Stimulated activated naive B cell treated with anti-CD40 and anti-IgM and Interleukin-4, amounts not matched to agents 10 μg/mL and 1 μg/mL and 100 μg/mL, for 72 hours (primary cell): ENCODE data around the gene CARMIL1.

Experiments used
- ATAC-seq, 2 donors: fragments of 150-1000 bp; cut with Tn5 transposase; replicated peaks; 2 replicates each; pipeline ENCODE4 v1.10.0; 2021; ENCODE audit warnings: moderate library complexity in 1 of 2
- DNase-seq: peaks from one replicate; pipeline ENCODE4 v3.0.0; 2021
- H3K27ac Mint-ChIP-seq: one replicate; pipeline ENCODE4 v1.8.0; 2022; ENCODE audit warnings: mild to moderate bottlenecking, mixed read lengths
- H3K27me3 Mint-ChIP-seq, 2 donors: one replicate each; pipeline ENCODE4 v1.8.0; 2022; ENCODE audit warnings: mixed read lengths in 2 of 2
- H3K36me3 Mint-ChIP-seq, 2 donors: one replicate each; pipeline ENCODE4 v1.8.0; 2022; ENCODE audit warnings: mixed read lengths in 2 of 2, mild to moderate bottlenecking in 1 of 2
- H3K4me1 Mint-ChIP-seq, 2 donors: one replicate each; pipeline ENCODE4 v1.8.0; 2022; ENCODE audit warnings: mixed read lengths in 2 of 2, mild to moderate bottlenecking in 1 of 2
- H3K4me3 Mint-ChIP-seq, 2 donors: one replicate each; pipeline ENCODE4 v1.8.0; 2022; ENCODE audit warnings: mild to moderate bottlenecking in 2 of 2, mixed read lengths in 2 of 2, moderate library complexity in 1 of 2
- H3K9me3 Mint-ChIP-seq, 2 donors: one replicate each; pipeline ENCODE4 v1.8.0; 2022; ENCODE audit warnings: mixed read lengths in 2 of 2, mild to moderate bottlenecking in 1 of 2

Gene CARMIL1

DNA sequence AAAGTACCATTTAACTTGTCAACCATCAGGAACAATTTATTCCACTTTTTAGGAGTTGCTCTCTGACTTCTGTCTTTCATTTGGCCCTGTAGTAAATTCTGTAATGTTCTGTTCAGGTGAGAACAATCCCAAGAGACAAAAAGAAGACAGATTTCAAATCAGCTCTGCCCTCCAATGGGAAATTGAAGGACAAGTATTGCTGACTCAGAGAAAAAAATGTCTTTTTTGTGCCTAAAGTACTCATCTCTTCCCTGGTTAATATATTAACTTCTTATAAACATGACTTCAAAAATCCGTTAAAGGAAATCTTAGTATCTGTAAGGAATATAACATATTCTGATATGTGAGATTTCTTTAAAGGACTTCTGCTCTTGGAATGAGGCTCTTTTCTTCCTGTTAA lies 334.2 kb downstream of the CARMIL1 start:
- ATAC-seq (no peak), DNase-seq (no peak)
- Mint-ChIP-seq H3K4me3 (no peak overlapping the region), H3K9me3 (no peaks in the 10 kb centered on the region), H3K27ac (no peak overlapping the region), H3K27me3 (no peaks in the 10 kb centered on the region), H3K4me1 (peaks cover 0 to 7% of the 10 kb centered on the region in 2 donors), H3K36me3 (peaks cover 0 to 8% of the 10 kb centered on the region in 2 donors)

GRCh38 chr6:25614052-25614451 lies 334.9 kb downstream of the CARMIL1 start:
- Mint-ChIP-seq H3K36me3 (peaks cover 0 to 8% of the 10 kb centered on the region in 2 donors), H3K27ac (no peak overlapping the region), H3K27me3 (no peaks in the 10 kb centered on the region), H3K9me3 (no peaks in the 10 kb centered on the region), H3K4me3 (no peak overlapping the region), H3K4me1 (peaks cover 1 to 12% of the 10 kb centered on the region in 2 donors)
- ATAC-seq (no peak), DNase-seq (no peak)

DNA sequence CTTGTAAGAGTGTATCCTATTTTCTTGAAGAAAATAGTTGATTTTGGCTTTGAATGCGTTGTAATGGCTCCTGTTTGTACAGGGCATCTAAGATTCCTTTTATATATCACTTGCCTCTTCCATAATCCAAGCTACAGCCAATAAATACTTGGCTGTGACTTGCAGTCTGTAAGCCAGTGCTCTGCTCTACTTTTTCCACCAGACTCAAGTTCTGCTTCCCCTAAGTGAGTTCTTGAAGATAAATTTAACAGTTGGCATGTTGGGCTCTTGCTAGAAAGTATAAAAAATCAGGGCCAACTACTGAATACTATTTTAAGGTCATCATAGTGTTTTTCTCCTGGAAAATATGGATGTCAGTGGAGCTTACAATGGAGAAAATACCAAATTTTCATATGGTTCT lies 336.3 kb downstream of the CARMIL1 start:
- ATAC-seq: no peak
- Mint-ChIP-seq H3K9me3 (no peaks in the 10 kb centered on the region), H3K27ac (no peak overlapping the region), H3K4me3 (no peak overlapping the region), H3K27me3 (no peaks in the 10 kb centered on the region), H3K36me3 (peaks cover 0 to 8% of the 10 kb centered on the region in 2 donors), H3K4me1 (peaks cover 4 to 19% of the 10 kb centered on the region in 2 donors)
- DNase-seq: no peak

DNA sequence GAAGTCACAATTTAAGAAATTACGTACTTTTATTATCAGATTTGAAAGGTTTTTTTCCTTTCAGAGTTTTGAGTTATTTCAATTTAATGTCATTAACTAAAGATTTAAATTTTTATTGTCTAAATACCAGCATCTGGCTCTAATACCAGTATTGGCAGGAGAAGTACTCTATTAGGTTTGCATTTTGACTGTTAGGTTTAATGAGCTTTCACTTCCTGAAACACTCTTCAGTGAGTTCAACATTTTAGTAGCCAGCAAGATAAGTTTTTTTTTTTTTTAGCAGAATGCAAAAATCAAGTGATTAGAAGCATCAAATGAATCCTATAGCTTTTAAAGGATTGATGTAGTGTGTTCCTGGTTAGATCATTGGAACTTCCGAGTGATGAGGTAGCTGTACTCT lies 338.8 kb downstream of the CARMIL1 start:
- Mint-ChIP-seq H3K27me3 (no peaks in the 10 kb centered on the region), H3K4me1 (peaks cover 4 to 19% of the 10 kb centered on the region in 2 donors), H3K4me3 (no peak overlapping the region), H3K9me3 (no peaks in the 10 kb centered on the region), H3K36me3 (no peaks in the 10 kb centered on the region), H3K27ac (no peak overlapping the region)
- ATAC-seq: peak; percentile 78
- no peak for DNase-seq

DNA sequence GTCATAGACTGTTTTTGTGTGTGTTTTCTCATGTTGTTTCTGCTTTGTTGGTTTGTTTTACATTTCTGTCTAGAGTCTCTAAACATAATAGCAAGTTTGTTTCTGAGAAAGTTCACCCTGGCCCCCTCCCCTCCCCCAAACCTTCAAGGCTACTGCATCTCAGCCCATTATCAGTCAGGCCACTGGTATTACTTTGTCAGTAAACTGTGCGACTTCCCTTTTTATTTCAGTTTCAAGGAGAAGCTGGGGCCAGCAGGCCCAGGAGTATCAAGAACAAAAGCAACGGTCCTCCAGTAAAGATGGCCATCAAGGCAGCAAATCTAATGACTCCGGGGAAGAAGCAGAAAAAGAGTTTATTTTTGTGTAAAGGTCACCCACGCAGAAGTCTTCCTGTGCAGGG lies 340.0 kb downstream of the CARMIL1 start:
- H3K27me3 Mint-ChIP-seq: no peaks in the 10 kb centered on the region
- peak in 1 of 2 donors; percentile 45 for ATAC-seq

DNA sequence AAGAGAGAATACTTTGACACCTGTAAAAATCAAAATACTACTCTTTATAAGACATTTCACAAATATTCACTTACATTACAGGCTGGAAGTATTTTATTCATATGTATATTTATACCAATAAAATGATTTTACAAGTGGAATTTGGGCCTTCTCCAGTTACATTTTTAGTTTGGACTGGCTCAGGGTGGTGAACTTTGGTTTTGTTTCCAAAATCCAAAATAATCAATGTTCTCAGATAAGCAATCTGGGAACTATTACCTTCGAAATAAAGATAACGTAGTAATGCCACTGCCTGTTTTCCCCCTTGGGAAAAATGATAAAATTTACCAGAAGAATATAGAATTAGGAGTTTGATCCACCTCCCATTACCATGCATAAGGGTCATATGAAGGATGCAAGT lies 341.2 kb downstream of the CARMIL1 start:
- DNase-seq (no peak), ATAC-seq (no peak)
- no peak overlapping the region for H3K4me3 Mint-ChIP-seq
- no peaks in the 10 kb centered on the region for H3K9me3 Mint-ChIP-seq
- H3K36me3 Mint-ChIP-seq: no peaks in the 10 kb centered on the region
- H3K27me3 Mint-ChIP-seq: no peaks in the 10 kb centered on the region
- H3K27ac Mint-ChIP-seq: no peak overlapping the region
- peaks cover 4 to 19% of the 10 kb centered on the region in 2 donors for H3K4me1 Mint-ChIP-seq

More for the DNA sequence above, 340.0 kb downstream of the CARMIL1 start:
- no peak for DNase-seq
- no peaks in the 10 kb centered on the region for H3K9me3 Mint-ChIP-seq
- H3K27ac Mint-ChIP-seq: no peak overlapping the region
- no peak overlapping the region for H3K4me3 Mint-ChIP-seq
- H3K36me3 Mint-ChIP-seq: no peaks in the 10 kb centered on the region
- H3K4me1 Mint-ChIP-seq: peaks cover 4 to 19% of the 10 kb centered on the region in 2 donors

DNA sequence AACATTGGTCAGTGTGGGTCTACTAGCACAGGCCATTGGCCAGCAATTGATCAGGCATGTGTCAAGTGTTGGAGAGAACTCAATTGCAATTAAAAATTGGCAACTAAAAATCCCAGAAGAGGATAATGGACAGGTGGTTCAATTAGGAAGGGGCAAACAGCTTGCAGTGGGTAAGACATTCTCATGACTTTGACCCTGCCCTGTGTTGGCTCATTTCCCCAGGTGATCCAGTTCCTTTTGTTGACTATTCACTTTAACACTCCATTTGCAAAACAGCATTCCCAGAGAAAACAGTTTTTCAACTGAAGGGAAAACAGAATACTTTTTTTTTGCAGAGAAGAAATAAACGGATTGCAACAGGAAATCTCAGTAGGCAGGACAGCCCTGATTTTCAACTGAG lies 343.9 kb downstream of the CARMIL1 start:
- H3K9me3 Mint-ChIP-seq: no peaks in the 10 kb centered on the region
- H3K27ac Mint-ChIP-seq: no peak overlapping the region
- peaks cover 4 to 16% of the 10 kb centered on the region in 2 donors for H3K4me1 Mint-ChIP-seq
- no peak for DNase-seq
- peaks cover 6 to 9% of the 10 kb centered on the region in 2 donors for H3K27me3 Mint-ChIP-seq
- H3K36me3 Mint-ChIP-seq: no peaks in the 10 kb centered on the region
- ATAC-seq: no peak
- H3K4me3 Mint-ChIP-seq: no peak overlapping the region

GRCh38 chr6:25623879-25624278 lies 344.7 kb downstream of the CARMIL1 start:
- Mint-ChIP-seq H3K27ac (no peak overlapping the region), H3K9me3 (no peaks in the 10 kb centered on the region), H3K4me1 (peaks cover 4 to 9% of the 10 kb centered on the region in 2 donors), H3K27me3 (peaks cover 6 to 9% of the 10 kb centered on the region in 2 donors), H3K4me3 (no peak overlapping the region), H3K36me3 (no peaks in the 10 kb centered on the region)
- ATAC-seq (no peak), DNase-seq (no peak)

GRCh38 chr6:25627001-25627400 lies 347.8 kb downstream of the CARMIL1 start:
- H3K4me3 Mint-ChIP-seq: no peak overlapping the region
- H3K27ac Mint-ChIP-seq: no peak overlapping the region
- H3K27me3 Mint-ChIP-seq: peaks cover 18 to 29% of the 10 kb centered on the region in 2 donors
- DNase-seq: no peak
- no peaks in the 10 kb centered on the region for H3K9me3 Mint-ChIP-seq
- H3K4me1 Mint-ChIP-seq: no peaks in the 10 kb centered on the region
- H3K36me3 Mint-ChIP-seq: no peaks in the 10 kb centered on the region
- ATAC-seq: no peak

GRCh38 chr6:25628471-25629197 lies 349.5 kb downstream of the CARMIL1 start:
- no peaks in the 10 kb centered on the region for H3K4me1 Mint-ChIP-seq
- DNase-seq: no peak
- H3K9me3 Mint-ChIP-seq: no peaks in the 10 kb centered on the region
- H3K36me3 Mint-ChIP-seq: no peaks in the 10 kb centered on the region
- ATAC-seq: no peak
- H3K27me3 Mint-ChIP-seq: peaks cover 18 to 39% of the 10 kb centered on the region in 2 donors
- no peak overlapping the region for H3K27ac Mint-ChIP-seq
- no peak overlapping the region for H3K4me3 Mint-ChIP-seq

DNA sequence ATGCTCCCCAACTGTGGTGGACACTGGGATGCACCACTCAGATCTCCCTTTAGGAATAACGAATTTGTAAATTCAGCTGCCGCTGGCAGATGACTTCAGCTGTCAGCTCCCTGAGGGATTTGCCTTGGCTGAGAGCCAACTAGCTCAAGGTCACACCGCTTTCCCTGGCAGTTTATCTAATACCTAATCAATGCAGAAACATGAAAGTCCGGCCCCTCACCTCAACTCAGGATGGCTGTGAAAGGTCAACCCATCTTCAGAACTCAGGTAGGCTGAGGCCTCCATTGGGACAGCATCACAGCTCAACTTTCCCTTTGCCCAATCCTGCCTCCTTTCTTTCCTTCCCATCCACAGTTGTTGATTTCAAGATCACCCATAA lies 350.0 kb downstream of the CARMIL1 start:
- ATAC-seq (no peak), DNase-seq (no peak)
- Mint-ChIP-seq H3K27me3 (peaks cover 18 to 43% of the 10 kb centered on the region in 2 donors), H3K36me3 (no peaks in the 10 kb centered on the region), H3K4me1 (no peaks in the 10 kb centered on the region), H3K27ac (no peak overlapping the region), H3K4me3 (no peak overlapping the region), H3K9me3 (no peaks in the 10 kb centered on the region)

- DNase-seq: no peak
- Mint-ChIP-seq H3K4me1 (no peaks in the 10 kb centered on the region), H3K4me3 (no peak overlapping the region), H3K27me3 (peaks cover 24 to 52% of the 10 kb centered on the region in 2 donors), H3K27ac (no peak overlapping the region), H3K36me3 (no peaks in the 10 kb centered on the region), H3K9me3 (no peaks in the 10 kb centered on the region)
- no peak for ATAC-seq
Measured at GRCh38 chr6:25630508-25631278, 351.5 kb downstream of the CARMIL1 start.

- H3K27me3 Mint-ChIP-seq: peaks cover 24 to 66% of the 10 kb centered on the region in 2 donors
- H3K4me1 Mint-ChIP-seq: no peaks in the 10 kb centered on the region
- peaks cover 0 to 4% of the 10 kb centered on the region in 2 donors for H3K9me3 Mint-ChIP-seq
- no peak overlapping the region for H3K4me3 Mint-ChIP-seq
- no peaks in the 10 kb centered on the region for H3K36me3 Mint-ChIP-seq
- DNase-seq: no peak
- ATAC-seq: no peak
- H3K27ac Mint-ChIP-seq: no peak overlapping the region
Measured at GRCh38 chr6:25635886-25636317, 356.7 kb downstream of the CARMIL1 start.

DNA sequence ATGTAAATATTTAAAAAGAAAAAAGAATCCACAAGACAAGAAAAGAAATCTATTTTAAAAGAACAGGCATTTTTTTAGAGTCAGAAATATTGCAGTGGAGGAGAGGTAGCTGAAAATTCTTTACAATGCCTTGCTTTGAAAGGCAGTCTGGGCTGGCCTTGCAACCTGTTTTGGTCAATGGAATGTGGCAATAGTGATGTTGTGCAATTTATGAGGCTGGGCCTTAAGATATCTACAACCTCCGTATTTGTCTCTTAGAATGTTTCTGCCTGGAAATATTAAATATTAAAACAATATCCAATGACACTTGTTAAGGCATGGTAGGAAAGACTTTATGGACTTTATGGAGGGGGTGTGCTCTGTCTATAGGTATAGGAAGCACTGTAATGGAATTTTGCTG lies 358.0 kb downstream of the CARMIL1 start:
- ATAC-seq: no peak
- Mint-ChIP-seq H3K27ac (no peak overlapping the region), H3K36me3 (no peaks in the 10 kb centered on the region), H3K4me3 (no peak overlapping the region), H3K4me1 (no peaks in the 10 kb centered on the region), H3K27me3 (peaks cover 27 to 59% of the 10 kb centered on the region in 2 donors), H3K9me3 (peaks cover 4% of the 10 kb centered on the region in 2 donors)
- no peak for DNase-seq

DNA sequence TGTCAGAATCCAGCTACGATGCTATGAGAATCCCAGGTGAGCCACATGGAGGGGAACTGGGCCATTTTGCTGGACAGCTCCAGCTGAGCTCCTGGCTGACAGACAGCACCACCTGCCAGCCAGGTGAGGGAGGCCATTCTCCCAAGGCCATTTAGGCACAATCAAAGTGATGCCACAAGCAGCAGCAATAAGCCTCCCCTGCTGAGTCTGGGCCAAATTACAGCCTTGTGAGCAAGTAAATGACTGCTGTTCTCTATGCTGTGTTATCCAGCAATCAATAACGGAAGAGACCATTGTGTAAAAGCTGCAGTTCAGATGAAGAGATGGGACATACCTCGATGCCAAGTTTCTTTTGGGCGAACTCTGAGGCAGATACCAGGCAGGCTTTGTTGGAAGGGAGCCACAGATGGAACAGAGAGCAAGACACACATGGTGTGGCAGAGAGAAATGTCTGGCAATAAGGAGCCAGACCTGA lies 358.8 kb downstream of the CARMIL1 start:
- H3K4me1 Mint-ChIP-seq: no peaks in the 10 kb centered on the region
- no peaks in the 10 kb centered on the region for H3K36me3 Mint-ChIP-seq
- peaks cover 4% of the 10 kb centered on the region in 2 donors for H3K9me3 Mint-ChIP-seq
- ATAC-seq (no peak), DNase-seq (no peak)
- peaks cover 33 to 60% of the 10 kb centered on the region in 2 donors for H3K27me3 Mint-ChIP-seq
- no peak overlapping the region for H3K4me3 Mint-ChIP-seq
- H3K27ac Mint-ChIP-seq: no peak overlapping the region
